D721Med (cell line): ENCODE results near the gene TMEM53.

ENCODE experiments used
- DNase-seq: peaks from one replicate; pipeline ENCODE4 v3.0.0; 2011; ENCODE audit warnings: low spot score; ENCODE audit not compliant: insufficient read length
- FAIRE-seq: peaks from 2 replicates; lab custom pipeline; 2011; peaks lifted over from hg19 to GRCh38; lab: Jason Lieb, UNC
- CTCF ChIP-seq: IDR thresholded peaks from 2 replicates; pipeline ENCODE4 v1.5.1; 2012; ENCODE audit warnings: mild to moderate bottlenecking, control low read depth; ENCODE audit not compliant: insufficient read depth; ENCODE audit errors: missing control alignments

Gene TMEM53

GRCh38 chr1:44674113-44675000, at the start of gene TMEM53, which contains the start of gene ARMH1:
Gene TMEM53, minus strand, starts transcription at chr1:44674481. Its CDS starts 90 bp downstream, at chr1:44674391.
Gene ARMH1, plus strand, starts transcription at chr1:44674714. Its CDS starts 14,984 bp downstream, at chr1:44689698.
- DNase-seq, result peak; percentile 79
- FAIRE-seq, result no peak
- no peak for TF ChIP-seq CTCF

GRCh38 chr1:44723496-44724295, 49.4 kb upstream of the TMEM53 start:
- no peak for DNase-seq
- no peak for TF ChIP-seq CTCF
- FAIRE-seq, result no peak

- no peak for DNase-seq
- TF ChIP-seq CTCF, result no peak
- FAIRE-seq, result no peak
These were observed 48.8 kb upstream of the TMEM53 start for GRCh38 chr1:44723064-44723463.

GRCh38 chr1:44721485-44722361, 47.4 kb upstream of the TMEM53 start:
- no peak for TF ChIP-seq CTCF
- DNase-seq, result no peak

GRCh38 chr1:44720281-44720680, 46.0 kb upstream of the TMEM53 start:
- TF ChIP-seq CTCF, result no peak
- DNase-seq (no peak), FAIRE-seq (no peak)

More at GRCh38 chr1:44721485-44722361, 47.4 kb upstream of the TMEM53 start:
- FAIRE-seq, result no peak

- FAIRE-seq (no peak), DNase-seq (no peak)
- TF ChIP-seq CTCF, result no peak
These were observed 45.0 kb upstream of the TMEM53 start for GRCh38 chr1:44719318-44719717.
